Mesenchymal stem cell (in vitro differentiated cells and primary cell): ENCODE data around the gene NAMPT.

Experiments used
- DNase-seq: peaks from one replicate; pipeline ENCODE4 v3.0.0-alpha.2; 2013
- H2AFZ ChIP-seq: one replicate; pipeline ENCODE4 v1.6.1; 2013; ENCODE audit warnings: low read depth, mild to moderate bottlenecking, control low read depth, inconsistent platforms, low read length, moderate library complexity
- H2AK5ac ChIP-seq: 2 replicates; pipeline ENCODE4 v1.6.1; 2013; ENCODE audit warnings: low read length, moderate library complexity, mild to moderate bottlenecking, inconsistent platforms; ENCODE audit not compliant: severe bottlenecking
- H2BK120ac ChIP-seq: one replicate; pipeline ENCODE4 v1.6.1; 2013; ENCODE audit warnings: low read depth, mild to moderate bottlenecking, inconsistent platforms, low read length, moderate library complexity
- H2BK12ac ChIP-seq, 2 experiments: one replicate each; pipeline ENCODE4 v1.6.1; 2013; ENCODE audit warnings: inconsistent platforms in 2 of 2, low read length in 2 of 2, mild to moderate bottlenecking in 2 of 2, moderate library complexity in 2 of 2, control low read depth in 1 of 2
- H2BK15ac ChIP-seq: one replicate; pipeline ENCODE4 v1.6.1; 2013; ENCODE audit warnings: mild to moderate bottlenecking, low read depth, inconsistent platforms; ENCODE audit not compliant: poor library complexity, severe bottlenecking
- H2BK5ac ChIP-seq: 2 replicates; pipeline ENCODE4 v1.6.1; 2013; ENCODE audit warnings: low read depth, mild to moderate bottlenecking, low read length, control low read depth, inconsistent platforms; ENCODE audit not compliant: poor library complexity, severe bottlenecking
- H3K14ac ChIP-seq, 2 experiments: one replicate each; pipeline ENCODE4 v1.6.1; 2013; ENCODE audit warnings: inconsistent platforms in 2 of 2, low read length in 2 of 2, control low read depth in 1 of 2, mild to moderate bottlenecking in 1 of 2, moderate library complexity in 1 of 2
- H3K18ac ChIP-seq, 2 experiments: one replicate each; pipeline ENCODE4 v1.6.1; 2013; ENCODE audit warnings: inconsistent platforms in 2 of 2, low read length in 2 of 2, control low read depth in 1 of 2, low read depth in 1 of 2, mild to moderate bottlenecking in 1 of 2
- H3K23ac ChIP-seq, 2 experiments: one replicate each; pipeline ENCODE4 v1.6.1; 2013; ENCODE audit warnings: inconsistent platforms in 2 of 2, low read length in 2 of 2, mild to moderate bottlenecking in 2 of 2, moderate library complexity in 2 of 2, control low read depth in 1 of 2
- H3K27ac ChIP-seq: 2 replicates; pipeline ENCODE4 v1.5.1; 2013; ENCODE audit warnings: mild to moderate bottlenecking, moderate library complexity, low read length, control low read depth, inconsistent platforms; ENCODE audit not compliant: poor library complexity, severe bottlenecking
- H3K27me3 ChIP-seq, 2 experiments: 2 replicates each; pipeline versions ENCODE4 v1.6.1 to v1.7.0; 2013; ENCODE audit warnings: low read length in 2 of 2, mild to moderate bottlenecking in 2 of 2, moderate library complexity in 2 of 2, control low read depth in 1 of 2, inconsistent platforms in 1 of 2; ENCODE audit not compliant: control insufficient read depth in 1 of 2, insufficient read depth in 1 of 2
- H3K36me3 ChIP-seq, 2 experiments: 2 replicates each; pipeline versions ENCODE4 v1.6.1 to v1.7.0; 2013; ENCODE audit warnings: low read length in 2 of 2, control low read depth in 1 of 2, inconsistent platforms in 1 of 2, low read depth in 1 of 2, mild to moderate bottlenecking in 1 of 2; ENCODE audit not compliant: insufficient read depth in 2 of 2, control insufficient read depth in 1 of 2
- H3K4ac ChIP-seq, 2 experiments: one replicate each; pipeline ENCODE4 v1.6.1; 2013; ENCODE audit warnings: inconsistent platforms in 2 of 2, low read length in 2 of 2, mild to moderate bottlenecking in 2 of 2, moderate library complexity in 2 of 2, control low read depth in 1 of 2, low read depth in 1 of 2
- H3K4me1 ChIP-seq: 2 replicates; pipeline ENCODE4 v1.6.1; 2013; ENCODE audit warnings: low read depth, low read length, control low read depth; ENCODE audit not compliant: control insufficient read depth, insufficient read depth
- H3K4me2 ChIP-seq: 2 replicates; pipeline ENCODE4 v1.6.1; 2013; ENCODE audit warnings: low read length, mild to moderate bottlenecking, inconsistent platforms; ENCODE audit not compliant: poor library complexity, severe bottlenecking
- H3K4me3 ChIP-seq, 2 experiments: 2 replicates each; pipeline versions ENCODE4 v1.5.1 to v1.7.0; 2013; ENCODE audit warnings: low read length in 2 of 2, mild to moderate bottlenecking in 2 of 2, control low read depth in 1 of 2, low read depth in 1 of 2; ENCODE audit not compliant: insufficient read depth in 1 of 2
- H3K79me1 ChIP-seq: replicated peaks from 2 replicates; pipeline ENCODE4 v1.6.1; 2013; ENCODE audit warnings: mild to moderate bottlenecking, control low read depth, low read length, inconsistent platforms; ENCODE audit not compliant: poor library complexity, severe bottlenecking
- H3K9ac ChIP-seq: 2 replicates; pipeline ENCODE4 v1.7.0; 2013; ENCODE audit warnings: mild to moderate bottlenecking, low read length, moderate library complexity
- H3K9me3 ChIP-seq: 2 replicates; pipeline ENCODE4 v1.7.0; 2013; ENCODE audit warnings: mild to moderate bottlenecking, low read length; ENCODE audit not compliant: control insufficient read depth
- H4K8ac ChIP-seq: one replicate; pipeline ENCODE4 v1.6.1; 2013; ENCODE audit warnings: inconsistent platforms, mild to moderate bottlenecking, low read length, moderate library complexity
- H4K91ac ChIP-seq: one replicate; pipeline ENCODE4 v1.6.1; 2013; ENCODE audit warnings: mild to moderate bottlenecking, low read length, inconsistent platforms
- WGBS: methylation state at CpG from one replicate; pipeline ENCODE4 v1.1.7; 2013; ENCODE audit warnings: mixed read lengths; 5-methylcytosine and 5-hydroxymethylcytosine counted together

The NAMPT gene

GRCh38 chr7:106258789-106259188, 26.0 kb downstream of the NAMPT start:
- DNase-seq: no peak
- Histone ChIP-seq H3K4ac (no peak overlapping the region), H3K18ac (no peak overlapping the region), H4K8ac (no peak overlapping the region), H3K4me2 (no peak overlapping the region), H3K4me1 (no peaks in the 10 kb centered on the region), H3K9ac (no peak overlapping the region), H2BK120ac (no peak overlapping the region), H3K4me3 (no peak overlapping the region), H4K91ac (no peak overlapping the region), H3K79me1 (peaks cover 4% of the 10 kb centered on the region), H2BK5ac (no peak overlapping the region), H2AFZ (no peak overlapping the region), H3K14ac (no peak overlapping the region), H2AK5ac (no peak overlapping the region), H2BK15ac (no peak overlapping the region), H2BK12ac (no peak overlapping the region), H3K9me3 (no peaks in the 10 kb centered on the region), H3K23ac (no peak overlapping the region), H3K36me3 (peaks cover 7 to 98% of the 10 kb centered on the region in 2 experiments), H3K27ac (no peak overlapping the region), H3K27me3 (no peaks in the 10 kb centered on the region)
- WGBS: 84% methylated on average over 7 of the region's 7 CpGs

- Histone ChIP-seq H3K79me1 (peaks cover 4% of the 10 kb centered on the region), H3K27me3 (no peaks in the 10 kb centered on the region), H3K14ac (no peak overlapping the region), H4K8ac (no peak overlapping the region), H3K9ac (no peak overlapping the region), H2AFZ (no peak overlapping the region), H2BK12ac (no peak overlapping the region), H4K91ac (no peak overlapping the region), H2BK15ac (no peak overlapping the region), H3K36me3 (peaks cover 7 to 98% of the 10 kb centered on the region in 2 experiments), H3K27ac (no peak overlapping the region), H3K23ac (no peak overlapping the region), H3K4me3 (no peak overlapping the region), H3K4me2 (no peak overlapping the region), H2BK5ac (no peak overlapping the region), H2BK120ac (no peak overlapping the region), H3K9me3 (no peaks in the 10 kb centered on the region), H2AK5ac (no peak overlapping the region), H3K18ac (no peak overlapping the region), H3K4me1 (no peaks in the 10 kb centered on the region), H3K4ac (no peak overlapping the region)
- DNase-seq: peak; percentile 28
- 96% methylated on average over 3 of the region's 3 CpGs for WGBS
Measured at GRCh38 chr7:106257752-106258151, 27.0 kb downstream of the NAMPT start.

GRCh38 chr7:106256144-106256543, 28.6 kb downstream of the NAMPT start:
- H3K27me3 ChIP-seq: no peaks in the 10 kb centered on the region
- no peak overlapping the region for H3K4me3 ChIP-seq
- H4K8ac ChIP-seq: no peak overlapping the region
- H3K9ac ChIP-seq: no peak overlapping the region
- no peak overlapping the region for H2BK15ac ChIP-seq
- H3K4me2 ChIP-seq: no peak overlapping the region
- H3K9me3 ChIP-seq: no peaks in the 10 kb centered on the region
- H3K27ac ChIP-seq: no peak overlapping the region
- H2BK5ac ChIP-seq: no peak overlapping the region
- WGBS: 100% methylated on average over 1 of the region's 2 CpGs
- H3K79me1 ChIP-seq: peaks cover 4% of the 10 kb centered on the region
- H2BK120ac ChIP-seq: no peak overlapping the region
- H2AFZ ChIP-seq: no peak overlapping the region
- no peak overlapping the region for H2BK12ac ChIP-seq
- no peak overlapping the region for H4K91ac ChIP-seq
- peaks cover 7 to 99% of the 10 kb centered on the region in 2 experiments for H3K36me3 ChIP-seq
- H3K14ac ChIP-seq: no peak overlapping the region
- no peaks in the 10 kb centered on the region for H3K4me1 ChIP-seq
- no peak overlapping the region for H3K18ac ChIP-seq
- H3K4ac ChIP-seq: no peak overlapping the region
- no peak overlapping the region for H2AK5ac ChIP-seq
- DNase-seq: no peak
- H3K23ac ChIP-seq: no peak overlapping the region

GRCh38 chr7:106255246-106255645, 29.5 kb downstream of the NAMPT start:
- Histone ChIP-seq H2BK15ac (no peak overlapping the region), H3K27ac (no peak overlapping the region)

More at GRCh38 chr7:106255246-106255645, 29.5 kb downstream of the NAMPT start:
- Histone ChIP-seq H3K27me3 (no peaks in the 10 kb centered on the region), H3K4me2 (no peak overlapping the region), H4K91ac (no peak overlapping the region), H2BK120ac (no peak overlapping the region), H3K14ac (no peak overlapping the region), H3K4ac (no peak overlapping the region), H3K18ac (no peak overlapping the region), H3K23ac (no peak overlapping the region), H2BK5ac (no peak overlapping the region), H2BK12ac (no peak overlapping the region), H4K8ac (no peak overlapping the region), H3K79me1 (peaks cover 4% of the 10 kb centered on the region), H3K4me1 (no peaks in the 10 kb centered on the region), H3K9me3 (no peaks in the 10 kb centered on the region), H3K9ac (no peak overlapping the region), H3K4me3 (no peak overlapping the region), H2AK5ac (no peak overlapping the region), H3K36me3 (peaks cover 7 to 95% of the 10 kb centered on the region in 2 experiments), H2AFZ (no peak overlapping the region)
- no peak for DNase-seq
- WGBS: 100% methylated on average over 1 of the region's 1 CpG
